ENCODE data around the gene BCL2. TPM values are rescaled to one million over a fixed set of nuclear protein-coding genes. Genes with fewer than 3 reads are reported as not detected.

BCL2 gene
- total RNA-seq, 1 experiment from 2014 or later = 2.6 TPM

GRCh38 chr18:63325086-63325686, 5.6 kb upstream of the BCL2 start:
- Mint-ChIP-seq H3K4me3 (no peak overlapping the region), H3K4me1 (peaks cover 12% of the 10 kb centered on the region), H3K9me3 (no peaks in the 10 kb centered on the region), H3K36me3 (no peaks in the 10 kb centered on the region), H3K27ac (no peak overlapping the region; the same call in 1 of the 2 replicates), H3K27me3 (ENCODE audit: low read depth) (peaks cover 7% of the 10 kb centered on the region; the same call in 1 of the 2 replicates)
- CTCF ChIA-PET = interaction anchor here (1.0 to 3.5 kb wide), 2 partner anchors 15 to 309 kb away, joined by 5 to 13 read pairs; no protein-coding TSS in a partner anchor
- POLR2A ChIA-PET = no interaction called here
- TF ChIP-seq GRHL2 (CRISPR knock-in tag; IDR thresholded peaks at IDR 0.05; ENCODE audit: insufficient replicate concordance, severe bottlenecking) (no peak), USF2 (CRISPR knock-in tag; IDR thresholded peaks at IDR 0.05) (no peak), STAT6 (CRISPR knock-in tag; conservative IDR thresholded peaks at IDR 0.05; ENCODE audit: low read depth) (no peak)
- TF ChIP-seq, protein P1, sequence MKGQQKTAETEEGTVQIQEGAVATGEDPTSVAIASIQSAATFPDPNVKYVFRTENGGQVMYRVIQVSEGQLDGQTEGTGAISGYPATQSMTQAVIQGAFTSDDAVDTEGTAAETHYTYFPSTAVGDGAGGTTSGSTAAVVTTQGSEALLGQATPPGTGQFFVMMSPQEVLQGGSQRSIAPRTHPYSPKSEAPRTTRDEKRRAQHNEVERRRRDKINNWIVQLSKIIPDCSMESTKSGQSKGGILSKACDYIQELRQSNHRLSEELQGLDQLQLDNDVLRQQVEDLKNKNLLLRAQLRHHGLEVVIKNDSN (CRISPR knock-in tag; IDR thresholded peaks at IDR 0.05) = no peak
- ATAC-seq (no peak), DNase-seq (ENCODE audit: low spot score) (no peak)

GRCh38 chr18:63322908-63323634, 3.5 kb upstream of the BCL2 start:
- H3K27ac Mint-ChIP-seq = no peak overlapping the region
- ATAC-seq (peak; percentile 11), DNase-seq (ENCODE audit: low spot score) (peak; percentile 37)
- peaks cover 21% of the 10 kb centered on the region for H3K4me1 Mint-ChIP-seq
- TF ChIP-seq, protein P2, sequence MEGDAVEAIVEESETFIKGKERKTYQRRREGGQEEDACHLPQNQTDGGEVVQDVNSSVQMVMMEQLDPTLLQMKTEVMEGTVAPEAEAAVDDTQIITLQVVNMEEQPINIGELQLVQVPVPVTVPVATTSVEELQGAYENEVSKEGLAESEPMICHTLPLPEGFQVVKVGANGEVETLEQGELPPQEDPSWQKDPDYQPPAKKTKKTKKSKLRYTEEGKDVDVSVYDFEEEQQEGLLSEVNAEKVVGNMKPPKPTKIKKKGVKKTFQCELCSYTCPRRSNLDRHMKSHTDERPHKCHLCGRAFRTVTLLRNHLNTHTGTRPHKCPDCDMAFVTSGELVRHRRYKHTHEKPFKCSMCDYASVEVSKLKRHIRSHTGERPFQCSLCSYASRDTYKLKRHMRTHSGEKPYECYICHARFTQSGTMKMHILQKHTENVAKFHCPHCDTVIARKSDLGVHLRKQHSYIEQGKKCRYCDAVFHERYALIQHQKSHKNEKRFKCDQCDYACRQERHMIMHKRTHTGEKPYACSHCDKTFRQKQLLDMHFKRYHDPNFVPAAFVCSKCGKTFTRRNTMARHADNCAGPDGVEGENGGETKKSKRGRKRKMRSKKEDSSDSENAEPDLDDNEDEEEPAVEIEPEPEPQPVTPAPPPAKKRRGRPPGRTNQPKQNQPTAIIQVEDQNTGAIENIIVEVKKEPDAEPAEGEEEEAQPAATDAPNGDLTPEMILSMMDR (IDR thresholded peaks at IDR 0.05) = peak; percentile 59
- no peak for TF ChIP-seq ZNF281 (CRISPR knock-in tag; IDR thresholded peaks at IDR 0.05)
- no peaks in the 10 kb centered on the region for H3K36me3 Mint-ChIP-seq
- H3K4me3 Mint-ChIP-seq = no peak overlapping the region
- ChIA-PET POLR2A (no interaction called here), CTCF (interaction anchor here (0.9 to 2.6 kb wide), 16 partner anchors 9 to 739 kb away, joined by 3 to 21 read pairs (median 4); no protein-coding TSS in a partner anchor)
- no peaks in the 10 kb centered on the region for H3K9me3 Mint-ChIP-seq
- H3K27me3 Mint-ChIP-seq (ENCODE audit: low read depth) = peaks cover 21% of the 10 kb centered on the region

- POLR2A ChIA-PET = no interaction called here
- H3K4me3 Mint-ChIP-seq = no peak overlapping the region
- no peaks in the 10 kb centered on the region for H3K9me3 Mint-ChIP-seq
- no peak for ATAC-seq
- DNase-seq (ENCODE audit: low spot score) = no peak
- CTCF ChIA-PET = interaction anchor here (1.1 to 2.6 kb wide), 6 partner anchors 117 to 306 kb away, joined by 3 to 21 read pairs (median 4); no protein-coding TSS in a partner anchor
- H3K4me1 Mint-ChIP-seq = peaks cover 24% of the 10 kb centered on the region
- H3K27me3 Mint-ChIP-seq (ENCODE audit: low read depth) = peaks cover 30% of the 10 kb centered on the region
- H3K36me3 Mint-ChIP-seq = no peaks in the 10 kb centered on the region
- no peak overlapping the region for H3K27ac Mint-ChIP-seq
- TF ChIP-seq, protein P3, sequence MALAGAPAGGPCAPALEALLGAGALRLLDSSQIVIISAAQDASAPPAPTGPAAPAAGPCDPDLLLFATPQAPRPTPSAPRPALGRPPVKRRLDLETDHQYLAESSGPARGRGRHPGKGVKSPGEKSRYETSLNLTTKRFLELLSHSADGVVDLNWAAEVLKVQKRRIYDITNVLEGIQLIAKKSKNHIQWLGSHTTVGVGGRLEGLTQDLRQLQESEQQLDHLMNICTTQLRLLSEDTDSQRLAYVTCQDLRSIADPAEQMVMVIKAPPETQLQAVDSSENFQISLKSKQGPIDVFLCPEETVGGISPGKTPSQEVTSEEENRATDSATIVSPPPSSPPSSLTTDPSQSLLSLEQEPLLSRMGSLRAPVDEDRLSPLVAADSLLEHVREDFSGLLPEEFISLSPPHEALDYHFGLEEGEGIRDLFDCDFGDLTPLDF (CRISPR knock-in tag; IDR thresholded peaks at IDR 0.05) = no peak
- TF ChIP-seq SMAD4 (CRISPR knock-in tag; IDR thresholded peaks at IDR 0.05) (no peak), GTF2I (CRISPR knock-in tag; conservative IDR thresholded peaks at IDR 0.05) (no peak), PREB (CRISPR knock-in tag; IDR thresholded peaks at IDR 0.05; ENCODE audit: borderline replicate concordance) (no peak), IRF2 (CRISPR knock-in tag; IDR thresholded peaks at IDR 0.05; ENCODE audit: borderline replicate concordance, low read depth) (no peak)
- TF ChIP-seq, protein P4, sequence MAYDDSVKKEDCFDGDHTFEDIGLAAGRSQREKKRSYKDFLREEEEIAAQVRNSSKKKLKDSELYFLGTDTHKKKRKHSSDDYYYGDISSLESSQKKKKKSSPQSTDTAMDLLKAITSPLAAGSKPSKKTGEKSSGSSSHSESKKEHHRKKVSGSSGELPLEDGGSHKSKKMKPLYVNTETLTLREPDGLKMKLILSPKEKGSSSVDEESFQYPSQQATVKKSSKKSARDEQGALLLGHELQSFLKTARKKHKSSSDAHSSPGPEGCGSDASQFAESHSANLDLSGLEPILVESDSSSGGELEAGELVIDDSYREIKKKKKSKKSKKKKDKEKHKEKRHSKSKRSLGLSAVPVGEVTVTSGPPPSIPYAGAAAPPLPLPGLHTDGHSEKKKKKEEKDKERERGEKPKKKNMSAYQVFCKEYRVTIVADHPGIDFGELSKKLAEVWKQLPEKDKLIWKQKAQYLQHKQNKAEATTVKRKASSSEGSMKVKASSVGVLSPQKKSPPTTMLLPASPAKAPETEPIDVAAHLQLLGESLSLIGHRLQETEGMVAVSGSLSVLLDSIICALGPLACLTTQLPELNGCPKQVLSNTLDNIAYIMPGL (CRISPR knock-in tag; IDR thresholded peaks at IDR 0.05) = no peak
- TF ChIP-seq, protein P5, sequence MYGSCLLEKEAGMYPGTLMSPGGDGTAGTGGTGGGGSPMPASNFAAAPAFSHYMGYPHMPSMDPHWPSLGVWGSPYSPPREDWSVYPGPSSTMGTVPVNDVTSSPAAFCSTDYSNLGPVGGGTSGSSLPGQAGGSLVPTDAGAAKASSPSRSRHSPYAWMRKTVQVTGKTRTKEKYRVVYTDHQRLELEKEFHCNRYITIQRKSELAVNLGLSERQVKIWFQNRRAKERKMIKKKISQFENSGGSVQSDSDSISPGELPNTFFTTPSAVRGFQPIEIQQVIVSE (CRISPR knock-in tag; IDR thresholded peaks at IDR 0.05; ENCODE audit: borderline replicate concordance) = no peak
Measured at GRCh38 chr18:63322206-63322605, 2.6 kb upstream of the BCL2 start.
